GM13976 (cell line): ENCODE data around the gene MYO10.
"Not testable (repeated sequence)": the region's sequence is repeated elsewhere in the genome, so short reads cannot be mapped to it uniquely, and the experiment has no call there.

Source experiments
- DNase-seq: peaks from one replicate; pipeline ENCODE4 v3.0.0; 2012; ENCODE audit warnings: low spot score
- in situ Hi-C: fragments of 300-500 bp; cut with MboI; formaldehyde crosslinking; loops from one replicate; pipeline ENCODE4 v1.12.0; 2022; ENCODE audit warnings: low sequenced_read_pairs, mixed read lengths, inconsistent platforms; ENCODE audit not compliant: unreplicated experiment
- TF ChIP-seq, protein P1 (sequence below): IDR thresholded peaks from 2 replicates; pipeline ENCODE4 v1.5.1; 2012; ENCODE audit warnings: borderline replicate concordance, mild to moderate bottlenecking; ENCODE audit not compliant: insufficient read depth; ENCODE audit errors: extremely low read depth, missing control alignments, control extremely low read depth

Gene MYO10

DNA sequence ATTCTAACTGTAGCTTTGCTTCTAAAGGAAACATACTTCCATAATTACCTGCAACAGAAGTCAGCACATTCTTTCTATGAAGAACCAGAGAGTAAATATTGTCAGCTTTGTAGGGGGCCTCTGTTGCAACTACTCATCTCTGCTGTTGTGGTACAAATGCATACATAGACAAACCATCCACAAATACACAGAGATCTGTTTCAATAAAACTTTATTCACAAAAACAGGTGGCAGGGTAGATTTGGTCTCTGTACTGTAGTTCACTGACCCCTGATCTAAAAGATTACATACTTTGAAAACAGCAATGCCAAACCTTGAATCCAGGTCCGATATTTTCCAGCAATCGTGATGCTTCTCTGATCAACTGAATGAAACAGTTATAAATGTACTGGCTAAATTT, 274.4 kb downstream of the MYO10 start:
- TF ChIP-seq, protein P1, sequence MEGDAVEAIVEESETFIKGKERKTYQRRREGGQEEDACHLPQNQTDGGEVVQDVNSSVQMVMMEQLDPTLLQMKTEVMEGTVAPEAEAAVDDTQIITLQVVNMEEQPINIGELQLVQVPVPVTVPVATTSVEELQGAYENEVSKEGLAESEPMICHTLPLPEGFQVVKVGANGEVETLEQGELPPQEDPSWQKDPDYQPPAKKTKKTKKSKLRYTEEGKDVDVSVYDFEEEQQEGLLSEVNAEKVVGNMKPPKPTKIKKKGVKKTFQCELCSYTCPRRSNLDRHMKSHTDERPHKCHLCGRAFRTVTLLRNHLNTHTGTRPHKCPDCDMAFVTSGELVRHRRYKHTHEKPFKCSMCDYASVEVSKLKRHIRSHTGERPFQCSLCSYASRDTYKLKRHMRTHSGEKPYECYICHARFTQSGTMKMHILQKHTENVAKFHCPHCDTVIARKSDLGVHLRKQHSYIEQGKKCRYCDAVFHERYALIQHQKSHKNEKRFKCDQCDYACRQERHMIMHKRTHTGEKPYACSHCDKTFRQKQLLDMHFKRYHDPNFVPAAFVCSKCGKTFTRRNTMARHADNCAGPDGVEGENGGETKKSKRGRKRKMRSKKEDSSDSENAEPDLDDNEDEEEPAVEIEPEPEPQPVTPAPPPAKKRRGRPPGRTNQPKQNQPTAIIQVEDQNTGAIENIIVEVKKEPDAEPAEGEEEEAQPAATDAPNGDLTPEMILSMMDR: no peak
- in situ Hi-C loops: no loop called here
- DNase-seq: no peak

GRCh38 chr5:16660982-16661381, 275.1 kb downstream of the MYO10 start:
- DNase-seq: no peak
- in situ Hi-C loops: no loop called here
- TF ChIP-seq, protein P1: no peak

GRCh38 chr5:16659536-16659935, 276.6 kb downstream of the MYO10 start:
- no peak for DNase-seq
- in situ Hi-C loops: no loop called here
- TF ChIP-seq, protein P1: no peak

DNA sequence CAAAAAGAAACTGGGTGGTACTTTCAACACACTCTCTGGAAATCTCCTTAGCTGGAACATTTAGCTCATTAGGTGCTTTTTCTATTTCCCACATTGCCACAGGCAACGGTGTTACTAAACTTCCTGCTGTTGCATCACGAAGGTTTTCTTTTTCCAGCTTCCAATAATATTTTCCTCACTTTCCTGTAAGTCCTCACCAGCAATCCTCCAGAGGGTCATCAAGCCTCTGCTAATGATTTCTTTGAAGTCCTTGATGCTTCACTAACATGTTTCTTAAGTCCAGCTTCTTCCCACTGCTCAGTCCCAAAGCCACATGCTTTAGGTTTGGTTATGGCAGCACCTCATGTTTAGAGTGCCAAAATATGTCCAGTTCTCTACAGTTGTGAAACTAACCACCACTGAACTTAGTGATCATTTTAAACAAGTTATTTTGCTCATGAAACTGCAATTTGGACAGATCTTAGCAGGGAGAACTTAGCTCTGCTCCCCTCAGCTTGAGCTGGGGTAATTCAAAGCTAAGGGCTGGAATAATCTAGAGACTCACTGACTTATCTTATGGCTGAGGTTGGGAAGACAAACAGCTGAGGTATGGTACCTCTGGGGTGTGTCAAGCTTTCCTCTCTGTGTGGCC, 279.4 kb downstream of the MYO10 start:
- no peak for DNase-seq
- in situ Hi-C loops: no loop called here
- TF ChIP-seq, protein P1: no peak

DNA sequence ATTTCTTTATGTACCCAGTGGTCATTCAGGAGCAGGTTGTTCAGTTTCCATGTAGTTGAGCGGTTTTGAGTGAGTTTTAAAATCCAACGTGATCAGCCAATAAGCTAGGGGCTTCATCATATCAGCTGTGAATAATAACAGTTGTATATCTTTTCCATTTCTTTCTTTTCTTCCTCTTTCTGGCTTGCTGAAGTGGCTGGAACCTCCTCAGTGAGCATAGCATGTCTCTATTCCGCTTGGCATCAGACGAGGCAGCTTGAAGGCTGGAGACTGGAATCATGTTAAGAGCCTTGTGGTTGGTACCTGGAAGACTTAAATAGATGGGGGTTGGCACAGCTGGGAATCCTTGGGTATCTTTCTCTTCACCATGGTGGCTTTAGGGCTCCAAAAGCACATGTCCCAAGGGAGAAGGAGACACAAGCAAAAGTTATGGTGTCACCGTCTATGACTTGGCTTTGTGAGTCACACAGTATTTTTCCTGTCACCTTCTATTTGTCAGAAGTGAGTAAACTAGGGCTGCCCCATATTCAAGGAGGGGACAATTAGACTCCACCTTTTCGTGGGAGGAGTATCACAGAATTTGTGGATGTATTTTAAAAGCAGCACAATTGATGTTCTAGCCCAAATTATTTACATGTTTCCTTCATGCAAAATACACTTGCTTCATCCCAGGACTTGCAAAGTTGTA, 281.3 kb downstream of the MYO10 start:
- DNase-seq: no peak
- TF ChIP-seq, protein P1: no peak
- in situ Hi-C loops: no loop called here

DNA sequence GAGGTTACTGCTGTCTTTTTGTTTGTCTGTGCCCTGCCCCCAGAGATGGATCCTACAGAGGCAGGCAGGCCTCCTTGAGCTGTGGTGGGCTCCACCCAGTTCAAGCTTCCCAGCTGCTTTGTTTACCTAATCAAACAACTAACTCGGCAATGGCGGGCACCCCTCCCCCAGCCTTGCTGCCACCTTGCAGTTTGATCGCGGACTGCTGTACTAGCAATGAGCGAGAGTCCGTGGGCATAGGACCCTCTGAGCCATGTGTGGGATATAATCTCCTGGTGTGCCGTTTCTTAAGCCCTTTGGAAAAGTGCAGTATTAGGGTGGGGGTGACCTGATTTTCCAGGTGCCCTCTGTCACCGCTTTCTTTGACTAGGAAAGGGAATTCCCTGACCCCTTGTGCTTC, 287.3 kb downstream of the MYO10 start:
- in situ Hi-C loops, DNase-seq: not testable (repeated sequence)

DNA sequence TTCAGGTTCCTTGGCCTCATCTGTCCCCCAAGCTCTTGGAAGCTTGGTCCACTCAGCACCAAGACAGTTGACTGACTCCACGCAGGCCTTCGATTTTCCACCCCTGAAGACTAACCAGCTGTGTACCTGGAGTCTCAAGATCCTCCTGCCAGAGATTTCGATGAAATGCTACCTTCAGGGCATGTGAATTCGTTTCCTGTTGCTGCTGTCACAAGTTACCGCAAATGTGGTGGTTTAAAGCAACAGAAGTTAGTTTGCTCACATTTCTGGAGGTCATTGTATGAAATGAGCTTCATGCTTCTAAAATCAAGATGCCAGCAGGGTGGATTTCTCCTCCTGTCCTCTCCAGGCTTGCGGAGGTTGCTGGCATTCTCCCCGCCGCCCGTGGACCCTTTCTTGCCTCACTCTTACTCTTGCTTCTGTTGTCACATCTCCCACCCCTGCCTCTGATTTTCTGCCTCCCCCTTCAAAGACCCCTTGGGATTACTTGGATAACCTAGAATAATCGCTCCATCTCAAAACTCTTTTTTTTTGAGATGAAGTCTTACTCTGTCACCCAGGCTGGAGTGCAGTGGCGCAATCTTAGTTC, 291.7 kb downstream of the MYO10 start:
- TF ChIP-seq, protein P1: no peak
- no peak for DNase-seq
- in situ Hi-C loops: no loop called here
